ENCODE results near the gene DSEL. TPM values are rescaled to one million over a fixed set of nuclear protein-coding genes. Genes with fewer than 3 reads are reported as not detected.

The DSEL gene
- total and polyA plus RNA-seq, 2 donors (not counting 1 experiment from before 2014, with no cell fraction given) = 0.10 to 0.37 TPM

GRCh38 chr18:67515942-67516538 lies 480 bp downstream of the DSEL start:
- 2% methylated on average over 53 of the region's 53 CpGs for WGBS (ENCODE audit: insufficient coverage)
- intact Hi-C loops (cut with micrococcal nuclease) = loop anchor here (1.0 kb wide), 1 partner anchor 48 kb away; no protein-coding TSS in a partner anchor
- peak overlapping the region; percentile 34 for H3K27ac Mint-ChIP-seq
- peaks cover 11% of the 10 kb centered on the region for H3K27me3 Mint-ChIP-seq
- Histone ChIP-seq H3K4me3 (ENCODE audit: control extremely low read depth in 1 of 5, extremely low read depth in 1 of 5, insufficient read depth in 1 of 5, low read depth in 2 of 5, low read length in 4 of 5) (peak overlapping the region; percentile 42 to 76 (median 71)), H2AFZ (ENCODE audit: insufficient read depth, low read depth, low read length, poor library complexity, severe bottlenecking) (peak overlapping the region; percentile 93), H3K9me3 (ENCODE audit: control extremely low read depth in 1 of 3, control insufficient read depth in 2 of 3, insufficient read depth in 1 of 3, low read length in 2 of 3) (no peaks in the 10 kb centered on the region), H3K36me3 (replicated peaks in 1 of 2; ENCODE audit: control extremely low read depth in 1 of 2, control insufficient read depth in 1 of 2, extremely low read depth in 1 of 2, insufficient read depth in 2 of 2, low read length in 1 of 2) (no peaks in the 10 kb centered on the region), H3K79me2 (ENCODE audit: control insufficient read depth, insufficient read depth, low read length) (no peaks in the 10 kb centered on the region), H3K9ac (ENCODE audit: low read length) (peak overlapping the region; percentile 73), H4K20me1 (ENCODE audit: control insufficient read depth, insufficient read depth, low read length, poor library complexity, severe bottlenecking) (no peaks in the 10 kb centered on the region), H3K27me3 (replicated peaks in 1 of 4; ENCODE audit: control extremely low read depth in 1 of 4, control insufficient read depth in 3 of 4, insufficient read depth in 4 of 4, low read length in 3 of 4) (peaks cover 0 to 19% (median 15%) of the 10 kb centered on the region in 4 experiments), H3K4me1 (ENCODE audit: control insufficient read depth in 2 of 2, insufficient read depth in 2 of 2, low read length in 2 of 2) (peaks cover 6 to 17% of the 10 kb centered on the region in 2 donors), H3K4me2 (replicated peaks; ENCODE audit: low read depth, low read length, poor library complexity, severe bottlenecking) (peak overlapping the region; percentile 87), H3K27ac (ENCODE audit: low read length in 2 of 2) (no peak overlapping the region)
- ChIA-PET CTCF (interaction anchor here (0.7 to 2.3 kb wide), 5 partner anchors 53 to 1227 kb away, joined by 3 to 18 read pairs (median 4); no protein-coding TSS in a partner anchor), POLR2A (no interaction called here)
- H3K4me1 Mint-ChIP-seq = peaks cover 20% of the 10 kb centered on the region
- peak overlapping the region; percentile 93 for H3K4me3 Mint-ChIP-seq
- no peak for TF ChIP-seq EZH2 (IDR thresholded peaks at IDR 0.05; ENCODE audit: borderline replicate concordance, insufficient read depth, low read depth, low read length, poor library complexity, severe bottlenecking)
- TF ChIP-seq CTCF (IDR thresholded peaks at IDR 0.05) = peak; percentile 29
- DNase-seq (peak; percentile 74), ATAC-seq (ENCODE audit: low read depth) (no peak)
- no peaks in the 10 kb centered on the region for H3K9me3 Mint-ChIP-seq (ENCODE audit: insufficient read depth)

- Mint-ChIP-seq H3K27ac (peak overlapping the region; percentile 51), H3K27me3 (peaks cover 11% of the 10 kb centered on the region), H3K4me1 (peaks cover 20% of the 10 kb centered on the region), H3K4me3 (peak overlapping the region; percentile 93), H3K9me3 (ENCODE audit: insufficient read depth) (no peaks in the 10 kb centered on the region)
- H3K36me3 ChIP-seq (replicated peaks in 1 of 2; ENCODE audit: control extremely low read depth in 1 of 2, control insufficient read depth in 1 of 2, extremely low read depth in 1 of 2, insufficient read depth in 2 of 2, low read length in 1 of 2) = no peaks in the 10 kb centered on the region
- CTCF ChIA-PET = interaction anchor here (0.7 to 2.3 kb wide), 4 partner anchors 150 to 1148 kb away, joined by 3 to 18 read pairs (median 8); no protein-coding TSS in a partner anchor
- no peak overlapping the region for H2AFZ ChIP-seq (ENCODE audit: insufficient read depth, low read depth, low read length, poor library complexity, severe bottlenecking)
- intact Hi-C loops (cut with micrococcal nuclease) = no loop called here
- POLR2A ChIA-PET = no interaction called here
- TF ChIP-seq EZH2 (IDR thresholded peaks at IDR 0.05; ENCODE audit: borderline replicate concordance, insufficient read depth, low read depth, low read length, poor library complexity, severe bottlenecking) (no peak), CTCF (IDR thresholded peaks at IDR 0.05) (no peak)
- H3K79me2 ChIP-seq (ENCODE audit: control insufficient read depth, insufficient read depth, low read length) = no peaks in the 10 kb centered on the region
- no CpG with 5 or more reads among the region's 6 CpGs for WGBS (ENCODE audit: insufficient coverage)
- no peak overlapping the region for H3K4me3 ChIP-seq (ENCODE audit: control extremely low read depth in 1 of 5, extremely low read depth in 1 of 5, insufficient read depth in 1 of 5, low read depth in 2 of 5, low read length in 4 of 5)
- peaks cover 0 to 19% (median 10%) of the 10 kb centered on the region in 4 experiments for H3K27me3 ChIP-seq (replicated peaks in 1 of 4; ENCODE audit: control extremely low read depth in 1 of 4, control insufficient read depth in 3 of 4, insufficient read depth in 4 of 4, low read length in 3 of 4)
- H3K4me2 ChIP-seq (replicated peaks; ENCODE audit: low read depth, low read length, poor library complexity, severe bottlenecking) = no peak overlapping the region
- H3K27ac ChIP-seq (ENCODE audit: low read length in 2 of 2) = no peak overlapping the region
- H3K9me3 ChIP-seq (ENCODE audit: control extremely low read depth in 1 of 3, control insufficient read depth in 2 of 3, insufficient read depth in 1 of 3, low read length in 2 of 3) = no peaks in the 10 kb centered on the region
- H3K4me1 ChIP-seq (ENCODE audit: control insufficient read depth in 2 of 2, insufficient read depth in 2 of 2, low read length in 2 of 2) = peaks cover 6 to 17% of the 10 kb centered on the region in 2 donors
- DNase-seq = no peak
- H3K9ac ChIP-seq (ENCODE audit: low read length) = no peak overlapping the region
- no peak for ATAC-seq (ENCODE audit: low read depth)
- no peaks in the 10 kb centered on the region for H4K20me1 ChIP-seq (ENCODE audit: control insufficient read depth, insufficient read depth, low read length, poor library complexity, severe bottlenecking)
These were observed 1.5 kb downstream of the DSEL start for GRCh38 chr18:67514901-67515540.
